ENCODE measurements around the gene DNAH6.

DNAH6 gene

GRCh38 chr2:84705858-84706257 lies 189.6 kb downstream of the DNAH6 start:
- ATAC-seq: no peak
- TF ChIP-seq SNAI2 (CRISPR knock-in tag; IDR thresholded peaks at IDR 0.05) (no peak), CSDC2 (CRISPR knock-in tag; IDR thresholded peaks at IDR 0.05) (no peak), RARB (CRISPR knock-in tag; IDR thresholded peaks at IDR 0.05) (no peak), TCF4 (CRISPR knock-in tag; IDR thresholded peaks at IDR 0.05; ENCODE audit: borderline replicate concordance) (no peak), GLIS3 (CRISPR knock-in tag; IDR thresholded peaks at IDR 0.05) (no peak), ZC3H10 (CRISPR knock-in tag; IDR thresholded peaks at IDR 0.05) (no peak), PPARA (CRISPR knock-in tag; IDR thresholded peaks at IDR 0.05; ENCODE audit: borderline replicate concordance) (no peak), ZNF8 (CRISPR knock-in tag; IDR thresholded peaks at IDR 0.05) (no peak), ZNF70 (CRISPR knock-in tag; IDR thresholded peaks at IDR 0.05) (no peak), ARNTL (CRISPR knock-in tag; IDR thresholded peaks at IDR 0.05; ENCODE audit: borderline replicate concordance, low read depth) (no peak), BACH2 (CRISPR knock-in tag; IDR thresholded peaks at IDR 0.05; ENCODE audit: borderline replicate concordance) (no peak), ZFP3 (CRISPR knock-in tag; IDR thresholded peaks at IDR 0.05) (no peak), OSR1 (CRISPR knock-in tag; IDR thresholded peaks at IDR 0.05) (no peak), TOX (CRISPR knock-in tag; IDR thresholded peaks at IDR 0.05; ENCODE audit: borderline replicate concordance) (no peak), ISL1 (CRISPR knock-in tag; IDR thresholded peaks at IDR 0.05) (no peak), CSRNP3 (CRISPR knock-in tag; IDR thresholded peaks at IDR 0.05) (no peak)
- TF ChIP-seq, protein P1, sequence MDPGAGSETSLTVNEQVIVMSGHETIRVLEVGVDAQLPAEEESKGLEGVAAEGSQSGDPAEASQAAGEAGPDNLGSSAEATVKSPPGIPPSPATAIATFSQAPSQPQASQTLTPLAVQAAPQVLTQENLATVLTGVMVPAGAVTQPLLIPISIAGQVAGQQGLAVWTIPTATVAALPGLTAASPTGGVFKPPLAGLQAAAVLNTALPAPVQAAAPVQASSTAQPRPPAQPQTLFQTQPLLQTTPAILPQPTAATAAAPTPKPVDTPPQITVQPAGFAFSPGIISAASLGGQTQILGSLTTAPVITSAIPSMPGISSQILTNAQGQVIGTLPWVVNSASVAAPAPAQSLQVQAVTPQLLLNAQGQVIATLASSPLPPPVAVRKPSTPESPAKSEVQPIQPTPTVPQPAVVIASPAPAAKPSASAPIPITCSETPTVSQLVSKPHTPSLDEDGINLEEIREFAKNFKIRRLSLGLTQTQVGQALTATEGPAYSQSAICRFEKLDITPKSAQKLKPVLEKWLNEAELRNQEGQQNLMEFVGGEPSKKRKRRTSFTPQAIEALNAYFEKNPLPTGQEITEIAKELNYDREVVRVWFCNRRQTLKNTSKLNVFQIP (CRISPR knock-in tag; IDR thresholded peaks at IDR 0.05; ENCODE audit: borderline replicate concordance, low read depth): no peak

GRCh38 chr2:84708442-84708841 lies 192.1 kb downstream of the DNAH6 start:
- TF ChIP-seq TOX (CRISPR knock-in tag; IDR thresholded peaks at IDR 0.05; ENCODE audit: borderline replicate concordance) (no peak), PPARA (CRISPR knock-in tag; IDR thresholded peaks at IDR 0.05; ENCODE audit: borderline replicate concordance) (no peak), PATZ1 (CRISPR knock-in tag; IDR thresholded peaks at IDR 0.05; ENCODE audit: borderline replicate concordance) (no peak)

GRCh38 chr2:84711651-84712050 lies 195.4 kb downstream of the DNAH6 start:
- TF ChIP-seq ZC3H10 (CRISPR knock-in tag; IDR thresholded peaks at IDR 0.05) (no peak), ZNF70 (CRISPR knock-in tag; IDR thresholded peaks at IDR 0.05) (no peak), CSDC2 (CRISPR knock-in tag; IDR thresholded peaks at IDR 0.05) (no peak), RARB (CRISPR knock-in tag; IDR thresholded peaks at IDR 0.05) (no peak), TOX (CRISPR knock-in tag; IDR thresholded peaks at IDR 0.05; ENCODE audit: borderline replicate concordance) (no peak), ZNF8 (CRISPR knock-in tag; IDR thresholded peaks at IDR 0.05) (no peak), GLIS3 (CRISPR knock-in tag; IDR thresholded peaks at IDR 0.05) (no peak), CSRNP3 (CRISPR knock-in tag; IDR thresholded peaks at IDR 0.05) (no peak), ZFP30 (CRISPR knock-in tag; IDR thresholded peaks at IDR 0.05) (no peak), ISL1 (CRISPR knock-in tag; IDR thresholded peaks at IDR 0.05) (no peak), ZFP3 (CRISPR knock-in tag; IDR thresholded peaks at IDR 0.05) (no peak), SNAI2 (CRISPR knock-in tag; IDR thresholded peaks at IDR 0.05) (no peak), OSR1 (CRISPR knock-in tag; IDR thresholded peaks at IDR 0.05) (no peak), ZNF565 (CRISPR knock-in tag; conservative IDR thresholded peaks at IDR 0.05; ENCODE audit: low read depth) (no peak), TCF4 (CRISPR knock-in tag; IDR thresholded peaks at IDR 0.05; ENCODE audit: borderline replicate concordance) (no peak)
- TF ChIP-seq, protein P1 (CRISPR knock-in tag; IDR thresholded peaks at IDR 0.05; ENCODE audit: borderline replicate concordance, low read depth): no peak
- TF ChIP-seq, protein P2, sequence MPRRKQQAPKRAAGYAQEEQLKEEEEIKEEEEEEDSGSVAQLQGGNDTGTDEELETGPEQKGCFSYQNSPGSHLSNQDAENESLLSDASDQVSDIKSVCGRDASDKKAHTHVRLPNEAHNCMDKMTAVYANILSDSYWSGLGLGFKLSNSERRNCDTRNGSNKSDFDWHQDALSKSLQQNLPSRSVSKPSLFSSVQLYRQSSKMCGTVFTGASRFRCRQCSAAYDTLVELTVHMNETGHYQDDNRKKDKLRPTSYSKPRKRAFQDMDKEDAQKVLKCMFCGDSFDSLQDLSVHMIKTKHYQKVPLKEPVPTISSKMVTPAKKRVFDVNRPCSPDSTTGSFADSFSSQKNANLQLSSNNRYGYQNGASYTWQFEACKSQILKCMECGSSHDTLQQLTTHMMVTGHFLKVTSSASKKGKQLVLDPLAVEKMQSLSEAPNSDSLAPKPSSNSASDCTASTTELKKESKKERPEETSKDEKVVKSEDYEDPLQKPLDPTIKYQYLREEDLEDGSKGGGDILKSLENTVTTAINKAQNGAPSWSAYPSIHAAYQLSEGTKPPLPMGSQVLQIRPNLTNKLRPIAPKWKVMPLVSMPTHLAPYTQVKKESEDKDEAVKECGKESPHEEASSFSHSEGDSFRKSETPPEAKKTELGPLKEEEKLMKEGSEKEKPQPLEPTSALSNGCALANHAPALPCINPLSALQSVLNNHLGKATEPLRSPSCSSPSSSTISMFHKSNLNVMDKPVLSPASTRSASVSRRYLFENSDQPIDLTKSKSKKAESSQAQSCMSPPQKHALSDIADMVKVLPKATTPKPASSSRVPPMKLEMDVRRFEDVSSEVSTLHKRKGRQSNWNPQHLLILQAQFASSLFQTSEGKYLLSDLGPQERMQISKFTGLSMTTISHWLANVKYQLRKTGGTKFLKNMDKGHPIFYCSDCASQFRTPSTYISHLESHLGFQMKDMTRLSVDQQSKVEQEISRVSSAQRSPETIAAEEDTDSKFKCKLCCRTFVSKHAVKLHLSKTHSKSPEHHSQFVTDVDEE (CRISPR knock-in tag; IDR thresholded peaks at IDR 0.05): no peak
- TF ChIP-seq, protein P3, sequence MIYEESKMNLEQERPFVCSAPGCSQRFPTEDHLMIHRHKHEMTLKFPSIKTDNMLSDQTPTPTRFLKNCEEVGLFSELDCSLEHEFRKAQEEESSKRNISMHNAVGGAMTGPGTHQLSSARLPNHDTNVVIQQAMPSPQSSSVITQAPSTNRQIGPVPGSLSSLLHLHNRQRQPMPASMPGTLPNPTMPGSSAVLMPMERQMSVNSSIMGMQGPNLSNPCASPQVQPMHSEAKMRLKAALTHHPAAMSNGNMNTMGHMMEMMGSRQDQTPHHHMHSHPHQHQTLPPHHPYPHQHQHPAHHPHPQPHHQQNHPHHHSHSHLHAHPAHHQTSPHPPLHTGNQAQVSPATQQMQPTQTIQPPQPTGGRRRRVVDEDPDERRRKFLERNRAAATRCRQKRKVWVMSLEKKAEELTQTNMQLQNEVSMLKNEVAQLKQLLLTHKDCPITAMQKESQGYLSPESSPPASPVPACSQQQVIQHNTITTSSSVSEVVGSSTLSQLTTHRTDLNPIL (CRISPR knock-in tag; IDR thresholded peaks at IDR 0.05; ENCODE audit: low read depth): no peak
- ATAC-seq: no peak

More at GRCh38 chr2:84708442-84708841, 192.1 kb downstream of the DNAH6 start:
- ATAC-seq: no peak

Measured in SK-N-SH treated with all-trans-retinoic acid at 6 μM for 48 hours (cell line).